ENCODE measurements around the gene KPNA1. TPM values are rescaled to one million over a fixed set of nuclear protein-coding genes. Genes with fewer than 3 reads are reported as not detected.

KPNA1 gene
- total RNA-seq, 1 donor from 2014 or later: 86.1 TPM

GRCh38 chr3:122508135-122508914 is 6.4 kb downstream of the KPNA1 start:
- no peak for DNase-seq
- Mint-ChIP-seq H3K27ac (ENCODE audit: unreplicated experiment) (no peak overlapping the region), H3K4me1 (ENCODE audit: low read depth, unreplicated experiment) (peaks cover 17% of the 10 kb centered on the region), H3K9me3 (ENCODE audit: unreplicated experiment) (no peaks in the 10 kb centered on the region), H3K27me3 (ENCODE audit: unreplicated experiment) (peaks cover under 1% of the 10 kb centered on the region), H3K36me3 (ENCODE audit: unreplicated experiment) (no peaks in the 10 kb centered on the region), H3K4me3 (ENCODE audit: unreplicated experiment) (no peak overlapping the region)
- TF ChIP-seq CTCF (IDR thresholded peaks at IDR 0.05; ENCODE audit: partially characterized antibody, unreplicated experiment): no peak

- Mint-ChIP-seq H3K4me1 (ENCODE audit: low read depth, unreplicated experiment) (peaks cover 7% of the 10 kb centered on the region), H3K27me3 (ENCODE audit: unreplicated experiment) (no peaks in the 10 kb centered on the region), H3K9me3 (ENCODE audit: unreplicated experiment) (no peaks in the 10 kb centered on the region), H3K27ac (ENCODE audit: unreplicated experiment) (no peak overlapping the region), H3K36me3 (ENCODE audit: unreplicated experiment) (no peaks in the 10 kb centered on the region), H3K4me3 (ENCODE audit: unreplicated experiment) (no peak overlapping the region)
- no peak for TF ChIP-seq CTCF (IDR thresholded peaks at IDR 0.05; ENCODE audit: partially characterized antibody, unreplicated experiment)
- DNase-seq: no peak
Observed at GRCh38 chr3:122506450-122506849, 8.3 kb downstream of the KPNA1 start.

GRCh38 chr3:122505676-122506075 is 9.1 kb downstream of the KPNA1 start:
- DNase-seq: no peak
- Mint-ChIP-seq H3K27me3 (ENCODE audit: unreplicated experiment) (no peaks in the 10 kb centered on the region), H3K4me1 (ENCODE audit: low read depth, unreplicated experiment) (no peaks in the 10 kb centered on the region), H3K9me3 (ENCODE audit: unreplicated experiment) (no peaks in the 10 kb centered on the region), H3K36me3 (ENCODE audit: unreplicated experiment) (no peaks in the 10 kb centered on the region), H3K4me3 (ENCODE audit: unreplicated experiment) (no peak overlapping the region), H3K27ac (ENCODE audit: unreplicated experiment) (no peak overlapping the region)
- no peak for TF ChIP-seq CTCF (IDR thresholded peaks at IDR 0.05; ENCODE audit: partially characterized antibody, unreplicated experiment)

GRCh38 chr3:122502941-122503340 is 11.8 kb downstream of the KPNA1 start:
- Mint-ChIP-seq H3K4me3 (ENCODE audit: unreplicated experiment) (no peak overlapping the region), H3K4me1 (ENCODE audit: low read depth, unreplicated experiment) (no peaks in the 10 kb centered on the region)
- DNase-seq: no peak

More at GRCh38 chr3:122502941-122503340, 11.8 kb downstream of the KPNA1 start:
- Mint-ChIP-seq H3K9me3 (ENCODE audit: unreplicated experiment) (no peaks in the 10 kb centered on the region), H3K27ac (ENCODE audit: unreplicated experiment) (no peak overlapping the region), H3K36me3 (ENCODE audit: unreplicated experiment) (no peaks in the 10 kb centered on the region), H3K27me3 (ENCODE audit: unreplicated experiment) (no peaks in the 10 kb centered on the region)
- TF ChIP-seq CTCF (IDR thresholded peaks at IDR 0.05; ENCODE audit: partially characterized antibody, unreplicated experiment): no peak

All from glutamatergic neuron (in vitro differentiated cells).